ENCODE measurements around the gene OGFR. TPM values are rescaled to one million over a fixed set of nuclear protein-coding genes. Genes with fewer than 3 reads are reported as not detected.

OGFR gene
- total and polyA plus RNA-seq, 2 experiments from 2014 or later, result 49.9 to 83.1 TPM

DNA sequence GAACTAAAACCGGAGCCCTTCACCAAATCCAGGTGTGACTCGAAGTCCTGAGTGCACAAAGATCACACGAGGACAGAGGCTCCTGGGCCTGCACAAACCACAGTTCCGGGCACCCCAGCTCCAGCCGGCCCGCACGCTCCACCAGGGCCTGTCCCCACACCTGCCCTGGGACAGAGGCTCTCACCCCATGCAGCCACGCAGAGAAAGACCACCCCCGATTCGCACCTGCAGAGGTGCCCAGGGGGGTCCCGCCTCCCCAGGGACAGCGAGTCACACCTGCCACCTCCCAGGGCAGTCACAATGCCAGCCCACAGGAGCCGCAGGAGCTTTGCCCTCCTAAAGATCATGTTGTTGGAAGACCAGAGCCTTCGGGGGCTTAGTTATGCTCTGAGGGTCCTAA, 33.7 kb upstream of the OGFR start:
- H3K36me3 ChIP-seq, result no peaks in the 10 kb centered on the region
- no peaks in the 10 kb centered on the region for H3K4me1 ChIP-seq (ENCODE audit: low read depth)
- TF ChIP-seq, protein P1, sequence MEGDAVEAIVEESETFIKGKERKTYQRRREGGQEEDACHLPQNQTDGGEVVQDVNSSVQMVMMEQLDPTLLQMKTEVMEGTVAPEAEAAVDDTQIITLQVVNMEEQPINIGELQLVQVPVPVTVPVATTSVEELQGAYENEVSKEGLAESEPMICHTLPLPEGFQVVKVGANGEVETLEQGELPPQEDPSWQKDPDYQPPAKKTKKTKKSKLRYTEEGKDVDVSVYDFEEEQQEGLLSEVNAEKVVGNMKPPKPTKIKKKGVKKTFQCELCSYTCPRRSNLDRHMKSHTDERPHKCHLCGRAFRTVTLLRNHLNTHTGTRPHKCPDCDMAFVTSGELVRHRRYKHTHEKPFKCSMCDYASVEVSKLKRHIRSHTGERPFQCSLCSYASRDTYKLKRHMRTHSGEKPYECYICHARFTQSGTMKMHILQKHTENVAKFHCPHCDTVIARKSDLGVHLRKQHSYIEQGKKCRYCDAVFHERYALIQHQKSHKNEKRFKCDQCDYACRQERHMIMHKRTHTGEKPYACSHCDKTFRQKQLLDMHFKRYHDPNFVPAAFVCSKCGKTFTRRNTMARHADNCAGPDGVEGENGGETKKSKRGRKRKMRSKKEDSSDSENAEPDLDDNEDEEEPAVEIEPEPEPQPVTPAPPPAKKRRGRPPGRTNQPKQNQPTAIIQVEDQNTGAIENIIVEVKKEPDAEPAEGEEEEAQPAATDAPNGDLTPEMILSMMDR (IDR thresholded peaks at IDR 0.05; ENCODE audit: low read depth, low read length), result no peak

DNA sequence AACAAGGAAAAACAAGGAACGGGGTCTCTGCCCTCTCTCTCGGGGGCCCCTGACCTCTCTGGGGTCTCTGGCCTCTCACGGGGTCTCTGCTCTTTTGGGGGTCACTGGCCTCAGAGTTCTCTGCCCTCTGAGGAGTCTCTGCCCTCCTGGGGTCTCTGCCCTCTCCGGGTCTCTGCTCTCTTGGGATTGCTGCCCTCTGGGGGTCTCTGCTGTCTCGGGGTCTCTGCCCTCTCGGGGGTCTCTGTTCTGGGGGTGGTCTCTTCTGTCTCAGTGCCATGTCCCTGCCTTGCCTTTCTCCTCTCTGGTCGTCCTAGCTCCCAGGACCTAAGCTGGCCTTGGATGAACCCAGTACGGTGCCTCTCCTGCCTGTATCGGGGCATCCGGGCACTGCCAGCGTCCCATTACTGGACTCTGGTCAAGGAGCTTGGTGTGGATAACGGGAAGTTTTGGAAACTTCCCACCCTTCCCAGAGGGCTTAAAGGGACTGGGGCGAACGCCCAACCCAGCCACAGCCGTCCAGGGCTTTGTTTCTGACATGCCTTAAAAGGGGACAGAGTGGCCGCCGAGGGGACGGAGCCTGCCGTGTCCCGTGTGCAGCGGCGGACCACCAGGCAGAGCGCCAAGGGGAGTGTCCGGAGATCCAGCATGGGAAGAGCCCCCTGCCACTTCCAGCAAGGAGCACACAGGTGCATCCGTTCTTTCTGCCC, 33.1 kb upstream of the OGFR start:
- Histone ChIP-seq H3K4me1 (ENCODE audit: low read depth) (no peaks in the 10 kb centered on the region), H3K36me3 (no peaks in the 10 kb centered on the region), H3K4me3 (no peak overlapping the region), H3K27ac (no peak overlapping the region), H3K27me3 (no peaks in the 10 kb centered on the region), H3K9me3 (ENCODE audit: low read depth) (no peaks in the 10 kb centered on the region)
- TF ChIP-seq, protein P1 (IDR thresholded peaks at IDR 0.05; ENCODE audit: low read depth, low read length), result no peak
- DNase-seq (ENCODE audit: low read depth in 1 of 2, low spot score in 1 of 2), result no peak

More for the DNA sequence above, 33.7 kb upstream of the OGFR start:
- no peak overlapping the region for H3K4me3 ChIP-seq
- no peak overlapping the region for H3K27ac ChIP-seq
- H3K27me3 ChIP-seq, result no peaks in the 10 kb centered on the region
- DNase-seq (ENCODE audit: low read depth in 1 of 2, low spot score in 1 of 2), result no peak
- no peaks in the 10 kb centered on the region for H3K9me3 ChIP-seq (ENCODE audit: low read depth)

DNA sequence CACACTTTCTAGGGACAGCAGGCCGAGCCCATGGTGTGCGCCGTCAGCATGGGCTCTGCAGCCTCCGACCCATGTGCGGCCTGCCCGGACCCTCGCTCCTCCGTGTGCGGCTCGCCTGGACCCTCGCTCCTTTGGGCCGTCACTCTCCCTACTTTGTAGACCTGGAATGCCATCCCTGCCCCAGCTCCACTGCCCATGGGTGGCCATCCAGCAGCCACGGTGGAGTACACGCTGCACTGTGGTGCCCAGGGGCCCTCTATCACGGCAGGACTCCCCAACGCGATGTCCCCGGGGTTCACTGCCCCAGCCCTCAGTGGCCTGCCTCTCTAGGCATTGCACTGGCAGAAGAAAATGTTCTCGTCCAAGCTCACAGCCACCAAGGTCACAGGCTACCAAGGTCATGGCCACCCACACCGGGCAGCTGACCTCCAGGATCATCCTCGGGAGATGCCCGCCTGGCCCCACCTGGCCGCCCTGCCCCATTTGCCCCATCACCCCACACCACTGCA, 32.5 kb upstream of the OGFR start:
- H3K27me3 ChIP-seq, result no peaks in the 10 kb centered on the region
- no peaks in the 10 kb centered on the region for H3K4me1 ChIP-seq (ENCODE audit: low read depth)
- no peak for DNase-seq (ENCODE audit: low read depth in 1 of 2, low spot score in 1 of 2)
- no peak overlapping the region for H3K4me3 ChIP-seq
- no peak overlapping the region for H3K27ac ChIP-seq
- no peaks in the 10 kb centered on the region for H3K9me3 ChIP-seq (ENCODE audit: low read depth)
- no peaks in the 10 kb centered on the region for H3K36me3 ChIP-seq
- TF ChIP-seq, protein P1 (IDR thresholded peaks at IDR 0.05; ENCODE audit: low read depth, low read length), result no peak

DNA sequence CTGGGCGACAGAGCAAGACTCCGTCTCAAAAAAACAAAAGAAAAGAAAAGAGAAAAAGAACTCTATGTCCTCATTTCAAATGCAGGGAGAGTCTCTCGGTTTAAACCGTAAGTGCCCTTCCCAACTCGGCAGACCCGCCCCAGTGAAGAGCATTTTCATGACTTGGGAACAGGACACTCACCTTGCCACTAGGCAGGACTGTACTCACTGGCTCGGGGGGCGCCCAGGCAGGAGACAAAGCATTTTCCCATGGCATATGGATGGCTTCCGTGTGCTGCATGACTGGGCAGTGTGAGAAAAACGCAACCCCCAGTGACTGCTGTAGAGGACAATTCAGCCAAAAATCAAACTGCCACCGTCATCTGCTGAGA, 32.0 kb upstream of the OGFR start:
- Histone ChIP-seq H3K36me3 (no peaks in the 10 kb centered on the region), H3K4me3 (no peak overlapping the region), H3K9me3 (ENCODE audit: low read depth) (no peaks in the 10 kb centered on the region), H3K27ac (no peak overlapping the region), H3K4me1 (ENCODE audit: low read depth) (no peaks in the 10 kb centered on the region), H3K27me3 (no peaks in the 10 kb centered on the region)
- TF ChIP-seq, protein P1 (IDR thresholded peaks at IDR 0.05; ENCODE audit: low read depth, low read length), result no peak
- no peak for DNase-seq (ENCODE audit: low read depth in 1 of 2, low spot score in 1 of 2)

DNA sequence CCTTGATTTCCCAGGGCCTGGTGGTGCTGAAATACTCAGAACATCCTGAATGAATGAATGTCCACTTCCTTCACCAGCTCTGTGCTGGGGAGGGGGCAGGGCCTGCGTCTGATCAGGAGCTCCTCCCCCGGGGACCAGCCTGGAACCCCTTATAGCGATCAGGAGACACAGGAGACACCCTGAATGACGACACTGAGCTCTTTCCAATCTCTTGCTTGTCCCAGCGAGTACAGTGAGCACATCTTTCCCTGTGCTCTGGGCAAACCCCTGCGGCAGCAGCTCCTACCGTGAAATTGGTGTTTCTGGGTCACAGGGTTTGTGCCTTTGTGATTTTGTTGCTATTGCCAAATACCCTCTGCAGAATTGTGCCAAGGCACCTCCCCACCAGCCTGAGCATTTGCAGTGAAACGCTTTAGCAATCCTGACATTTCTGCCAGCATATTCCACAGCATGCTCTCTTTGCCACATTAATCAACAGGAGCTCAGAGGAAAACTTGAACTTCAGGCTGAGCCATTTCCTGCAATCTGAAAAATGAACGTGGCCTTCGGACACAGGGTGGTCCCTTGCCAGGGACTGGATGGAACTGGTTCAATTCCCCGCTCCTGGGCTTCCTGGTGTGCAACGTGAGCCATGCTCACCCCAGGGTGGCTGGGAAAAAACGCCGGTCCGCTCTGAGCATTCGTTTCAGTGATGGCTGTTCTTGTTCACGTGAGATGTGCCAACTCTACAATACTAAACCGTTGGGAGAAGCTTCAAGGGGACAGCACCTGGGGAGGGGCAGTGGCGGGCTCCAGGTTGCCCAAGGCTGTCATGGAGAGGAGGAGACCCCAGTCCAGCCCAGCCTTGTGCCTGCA, 31.4 kb upstream of the OGFR start:
- no peaks in the 10 kb centered on the region for H3K4me1 ChIP-seq (ENCODE audit: low read depth)

More for the DNA sequence above, 31.4 kb upstream of the OGFR start:
- Histone ChIP-seq H3K4me3 (no peak overlapping the region), H3K27ac (no peak overlapping the region), H3K27me3 (no peaks in the 10 kb centered on the region), H3K36me3 (no peaks in the 10 kb centered on the region), H3K9me3 (ENCODE audit: low read depth) (no peaks in the 10 kb centered on the region)
- peak in 1 of 2 donors; percentile 43 for DNase-seq (ENCODE audit: low read depth in 1 of 2, low spot score in 1 of 2)
- TF ChIP-seq, protein P1 (IDR thresholded peaks at IDR 0.05; ENCODE audit: low read depth, low read length), result no peak
